Measurements from ENCODE around the gene CYP20A1. TPM values are rescaled to one million over a fixed set of nuclear protein-coding genes. Genes with fewer than 3 reads are reported as not detected.

Gene CYP20A1
- total and polyA plus RNA-seq, 2 of the 8 experiments (the other 6 are each of a cell fraction or from before 2014, with no cell fraction given) = 6.2 to 21.5 TPM

DNA sequence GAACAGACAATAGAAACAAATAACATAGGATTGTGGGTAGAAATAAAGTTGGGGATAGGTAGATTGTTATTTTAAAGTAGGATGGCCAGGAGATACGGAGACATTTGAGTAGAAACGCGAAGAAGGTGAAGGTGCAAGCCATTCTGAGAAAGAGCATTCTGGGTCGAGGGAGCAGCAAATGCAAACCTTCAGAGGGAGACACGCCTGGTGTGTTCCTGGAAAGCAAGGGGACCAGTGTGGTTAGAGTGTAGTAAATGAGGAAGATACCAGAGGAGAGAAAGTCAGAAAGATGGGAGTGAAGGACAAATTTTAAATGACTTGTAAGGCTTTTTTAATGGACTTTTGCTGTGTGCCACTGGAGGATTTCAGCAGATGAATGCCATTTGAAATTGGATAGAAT is 1.7 kb downstream of the CYP20A1 start:
- ChIA-PET POLR2A (ENCODE audit: partially characterized antibody) (interaction anchor here (0.9 kb wide), 2 partner anchors 8 to 12 kb away, joined by 3 read pairs; no protein-coding TSS in a partner anchor), CTCF (ENCODE audit: partially characterized antibody) (interaction anchor here (0.7 to 1.1 kb wide), 3 partner anchors 16 to 329 kb away, joined by 3 read pairs; partner anchors contain the start of gene WDR12)
- Histone ChIP-seq H2BK15ac (ENCODE audit: low read length) (no peak overlapping the region), H4K91ac (replicated peaks; ENCODE audit: insufficient read length, low read length) (no peak overlapping the region), H2BK5ac (ENCODE audit: low read depth, low read length) (no peak overlapping the region), H3K4me2 (ENCODE audit: insufficient read depth in 1 of 2, low read depth in 2 of 2, low read length in 2 of 2) (peak overlapping the region in 1 of 2 experiments; percentile 77; a peak in 3 of 4 replicates), H2AK5ac (ENCODE audit: low read depth, low read length) (no peak overlapping the region), H3K14ac (ENCODE audit: insufficient read length) (no peak overlapping the region), H2AFZ (ENCODE audit: low read length) (no peak overlapping the region), H3K27me3 (replicated peaks in 1 of 4; ENCODE audit: control insufficient read depth in 3 of 4, extremely low read depth in 1 of 4, insufficient read depth in 3 of 4, low read length in 3 of 4) (no peaks in the 10 kb centered on the region), H3K4me3 (ENCODE audit: extremely low read depth in 1 of 4, insufficient read depth in 2 of 4, low read depth in 3 of 4, low read length in 4 of 4) (peak overlapping the region in 1 of 4 experiments; percentile 80; a peak in 3 of 8 replicates), H3K56ac (replicated peaks; ENCODE audit: insufficient read length, low read depth, low read length) (no peak overlapping the region), H2BK120ac (replicated peaks; ENCODE audit: low read depth, low read length) (no peak overlapping the region), H3K9ac (replicated peaks in 1 of 4; ENCODE audit: extremely low read depth in 1 of 4, low read depth in 3 of 4, low read length in 3 of 4) (no peak overlapping the region; a peak in 1 of 7 replicates), H3K79me2 (ENCODE audit: control insufficient read depth in 1 of 2, insufficient read depth in 2 of 2, low read length in 2 of 2) (peaks cover 0 to 21% of the 10 kb centered on the region in 2 experiments; a peak in 3 of 4 replicates), H2BK12ac (ENCODE audit: low read depth, low read length) (no peak overlapping the region), H2BK20ac (ENCODE audit: low read length) (no peak overlapping the region), H3K18ac (ENCODE audit: extremely low read depth, low read length) (no peak overlapping the region), H4K8ac (ENCODE audit: extremely low read depth, insufficient read depth, low read length) (no peak overlapping the region), H3K23me2 (ENCODE audit: low read depth, low read length) (no peaks in the 10 kb centered on the region; the same call in 1 of the 2 replicates), H3K27ac (ENCODE audit: low read depth, low read length) (no peak overlapping the region), H3K9me3 (ENCODE audit: insufficient read depth in 2 of 2, low read depth in 1 of 2, low read length in 1 of 2) (no peaks in the 10 kb centered on the region), H3K4ac (replicated peaks; ENCODE audit: insufficient read length, low read depth, low read length) (no peak overlapping the region), H4K5ac (ENCODE audit: insufficient read length, low read depth, low read length) (no peak overlapping the region), H3K79me1 (ENCODE audit: low read depth, low read length) (peaks cover 3% of the 10 kb centered on the region; the same call in 1 of the 2 replicates), H3K23ac (ENCODE audit: insufficient read length) (no peak overlapping the region), H3K36me3 (ENCODE audit: control insufficient read depth in 2 of 4, insufficient read depth in 4 of 4, low read length in 3 of 4) (peaks cover 0 to 3% (median 0%) of the 10 kb centered on the region in 4 experiments; a peak in 1 of 8 replicates), H4K20me1 (replicated peaks in 1 of 2; ENCODE audit: control insufficient read depth in 1 of 2, insufficient read depth in 2 of 2, low read length in 2 of 2) (no peaks in the 10 kb centered on the region), H3K4me1 (replicated peaks in 1 of 4; ENCODE audit: control insufficient read depth in 3 of 4, insufficient read depth in 4 of 4, low read length in 3 of 4) (no peaks in the 10 kb centered on the region)
- FAIRE-seq = no peak
- DNase-seq (ENCODE audit: low read depth in 1 of 2, low spot score in 2 of 2) = peak in 1 of 2 experiments; percentile 11
- WGBS, 2 experiments (ENCODE audit: extremely low coverage in 1 of 2, insufficient coverage in 1 of 2, insufficient read length in 1 of 2, insufficient replicate concordance in 2 of 2, low coverage in 1 of 2, low lambda C conversion rate in 2 of 2, missing lambda C conversion rate in 1 of 2) = 88 to 100% methylated on average over 1 to 5 of the region's 5 CpGs
- TF ChIP-seq ASH2L (IDR thresholded peaks at IDR 0.05; ENCODE audit: low read length) (no peak), POLR2A (IDR thresholded peaks at IDR 0.05; ENCODE audit: control extremely low read depth in 1 of 2, low read depth in 2 of 2, low read length in 2 of 2) (no peak), RNF2 (IDR thresholded peaks at IDR 0.05; ENCODE audit: borderline replicate concordance, low read depth, low read length, missing control alignments, poor library complexity, severe bottlenecking) (no peak), BRCA1 (IDR thresholded peaks at IDR 0.05; ENCODE audit: low read depth, low read length) (no peak), TAF1 (IDR thresholded peaks at IDR 0.05; ENCODE audit: low read depth, low read length) (no peak), FOSL1 (IDR thresholded peaks at IDR 0.05; ENCODE audit: insufficient read depth, low read depth, low read length) (no peak), SP2 (IDR thresholded peaks at IDR 0.05; ENCODE audit: low read length) (no peak), RAD21 (IDR thresholded peaks at IDR 0.05 in 1 of 2, conservative IDR thresholded peaks at IDR 0.05 in 1 of 2; ENCODE audit: low read depth in 2 of 2, low read length in 2 of 2) (no peak), SP1 (IDR thresholded peaks at IDR 0.05; ENCODE audit: low read depth, low read length) (no peak), KDM5A (IDR thresholded peaks at IDR 0.05; ENCODE audit: low read length) (no peak)
- TF ChIP-seq, protein P1, sequence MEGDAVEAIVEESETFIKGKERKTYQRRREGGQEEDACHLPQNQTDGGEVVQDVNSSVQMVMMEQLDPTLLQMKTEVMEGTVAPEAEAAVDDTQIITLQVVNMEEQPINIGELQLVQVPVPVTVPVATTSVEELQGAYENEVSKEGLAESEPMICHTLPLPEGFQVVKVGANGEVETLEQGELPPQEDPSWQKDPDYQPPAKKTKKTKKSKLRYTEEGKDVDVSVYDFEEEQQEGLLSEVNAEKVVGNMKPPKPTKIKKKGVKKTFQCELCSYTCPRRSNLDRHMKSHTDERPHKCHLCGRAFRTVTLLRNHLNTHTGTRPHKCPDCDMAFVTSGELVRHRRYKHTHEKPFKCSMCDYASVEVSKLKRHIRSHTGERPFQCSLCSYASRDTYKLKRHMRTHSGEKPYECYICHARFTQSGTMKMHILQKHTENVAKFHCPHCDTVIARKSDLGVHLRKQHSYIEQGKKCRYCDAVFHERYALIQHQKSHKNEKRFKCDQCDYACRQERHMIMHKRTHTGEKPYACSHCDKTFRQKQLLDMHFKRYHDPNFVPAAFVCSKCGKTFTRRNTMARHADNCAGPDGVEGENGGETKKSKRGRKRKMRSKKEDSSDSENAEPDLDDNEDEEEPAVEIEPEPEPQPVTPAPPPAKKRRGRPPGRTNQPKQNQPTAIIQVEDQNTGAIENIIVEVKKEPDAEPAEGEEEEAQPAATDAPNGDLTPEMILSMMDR (IDR thresholded peaks at IDR 0.05; ENCODE audit: control extremely low read depth in 1 of 3, insufficient read depth in 1 of 3, low read depth in 1 of 3, low read length in 3 of 3) = no peak
